Cardiac fibroblast (primary cell): ENCODE results near the gene FAAP100.

Experiments
- DNase-seq, 2 donors: peaks; one replicate each; pipeline versions ENCODE4 v3.0.0 to v3.0.0-alpha.2; 2010; ENCODE audit warnings: low read depth in 2 of 2
- H3K4me3 ChIP-seq, 2 donors: replicated peaks in 1 of 2; 1 replicate in 1 of 2; 2 replicates in 1 of 2; pipeline ENCODE4 v1.5.1; 2011; ENCODE audit warnings: low read depth in 2 of 2, low read length in 2 of 2, mild to moderate bottlenecking in 2 of 2, moderate library complexity in 1 of 2
- CTCF ChIP-seq: IDR thresholded peaks from one replicate; pipeline ENCODE4 v1.5.1; 2011; ENCODE audit warnings: low read depth, mild to moderate bottlenecking, low read length, inconsistent platforms

Gene FAAP100

DNA sequence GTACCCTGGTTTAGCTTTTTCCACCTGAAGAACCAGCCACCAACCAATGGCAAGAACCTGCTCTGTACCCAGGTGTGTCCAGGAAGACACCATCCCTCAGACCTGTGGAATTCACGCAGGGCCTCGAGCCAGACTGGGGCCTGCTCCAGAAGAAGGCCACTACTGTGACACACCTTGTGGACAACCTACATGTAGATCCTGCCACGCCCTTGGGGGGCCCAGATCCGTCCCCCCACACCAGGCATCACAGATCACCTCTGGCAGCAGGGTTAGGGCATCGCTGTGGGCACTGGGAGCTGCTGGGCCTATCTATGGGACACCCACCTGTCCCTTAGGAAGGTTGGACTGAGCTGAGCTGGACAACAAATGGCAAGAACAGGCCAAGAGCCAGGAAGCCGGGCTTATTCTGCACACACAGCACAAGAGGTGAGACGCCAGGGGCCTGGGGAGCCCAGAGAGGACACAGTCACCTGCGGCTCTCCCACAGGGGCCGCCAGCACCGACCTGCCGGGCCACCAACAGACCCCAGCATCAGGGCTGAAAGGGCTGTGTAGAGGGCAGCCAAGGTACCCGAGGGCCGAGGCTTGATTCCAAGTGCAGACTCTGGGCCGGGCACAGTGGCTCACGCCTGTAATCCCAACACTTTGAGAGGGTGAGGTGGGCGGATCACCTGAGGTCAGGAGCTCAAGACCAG is 7.7 kb downstream of the FAAP100 start:
- no peak for TF ChIP-seq CTCF
- DNase-seq: no peak
- H3K4me3 ChIP-seq: no peak overlapping the region

- no peak for DNase-seq
- no peak overlapping the region for H3K4me3 ChIP-seq
- TF ChIP-seq CTCF: no peak
Measured at GRCh38 chr17:81543756-81544155, 8.4 kb downstream of the FAAP100 start.

- no peak for TF ChIP-seq CTCF
- H3K4me3 ChIP-seq: no peak overlapping the region
- no peak for DNase-seq
Measured at GRCh38 chr17:81543339-81543675, 8.8 kb downstream of the FAAP100 start.

GRCh38 chr17:81542431-81543338 is 9.5 kb downstream of the FAAP100 start:
- no peak for TF ChIP-seq CTCF
- DNase-seq: no peak
- no peak overlapping the region for H3K4me3 ChIP-seq

DNA sequence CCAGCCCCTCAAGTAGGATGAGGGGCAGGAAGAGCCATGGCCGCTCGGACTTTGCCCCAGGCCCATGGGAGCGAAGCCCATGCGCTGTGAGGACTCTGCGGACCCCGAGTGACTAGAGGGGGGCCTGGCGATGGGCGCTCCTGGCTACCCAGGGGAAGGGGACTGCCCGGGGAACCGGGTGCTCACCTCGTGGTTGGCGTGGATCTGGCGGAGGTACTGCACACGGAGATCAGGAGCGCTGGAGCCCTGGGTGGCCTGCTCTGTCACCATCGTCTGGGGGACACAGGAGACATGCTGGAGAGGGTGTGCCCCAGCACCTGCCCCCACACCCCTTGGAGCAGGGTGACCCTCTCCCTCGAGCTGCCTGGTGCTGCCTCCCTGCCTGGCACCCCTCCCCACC is 11.0 kb downstream of the FAAP100 start:
- no peak for DNase-seq
- H3K4me3 ChIP-seq: no peak overlapping the region
- TF ChIP-seq CTCF: no peak

- no peak for DNase-seq
- no peak for TF ChIP-seq CTCF
- H3K4me3 ChIP-seq: no peak overlapping the region
Measured at GRCh38 chr17:81540676-81541027, 11.5 kb downstream of the FAAP100 start.
